Transverse colon (tissue), 4 donors: Measurements from ENCODE around the gene THUMPD2. TPM values are rescaled to one million over a fixed set of nuclear protein-coding genes. Genes with fewer than 3 reads are reported as not detected.

Experiments used
- DNase-seq: peaks from one replicate; pipeline ENCODE4 v3.0.0-alpha.2; 2019
- H3K27ac ChIP-seq, 4 donors: fragments of 200-600 bp; sonication (generic); 2 replicates each; pipeline ENCODE4 v1.5.1; 2016 to 2018; ENCODE audit warnings: inconsistent platforms in 4 of 4
- H3K27me3 ChIP-seq: fragments of 200-600 bp; sonication (generic); 2 replicates; pipeline ENCODE4 v1.5.1; 2017; ENCODE audit warnings: inconsistent platforms
- H3K36me3 ChIP-seq, 4 donors: fragments of 200-600 bp; sonication (generic); 2 replicates each; pipeline ENCODE4 v1.5.1; 2017 to 2019; ENCODE audit warnings: inconsistent platforms in 4 of 4
- H3K4me1 ChIP-seq, 4 donors: fragments of 200-600 bp; sonication (generic); 2 replicates each; pipeline ENCODE4 v1.5.1; 2017 to 2020; ENCODE audit warnings: inconsistent platforms in 4 of 4
- H3K4me3 ChIP-seq, 4 donors: fragments of 200-600 bp; sonication (generic); 1 replicate in 1 of 4; 2 replicates in 3 of 4; pipeline versions ENCODE4 v1.5.1 to v1.6.1; 2017 to 2019; ENCODE audit warnings: inconsistent platforms in 4 of 4
- H3K9me3 ChIP-seq, 2 donors: fragments of 200-600 bp; sonication (generic); 2 replicates each; pipeline ENCODE4 v1.5.1; 2017 to 2019; ENCODE audit warnings: inconsistent platforms in 2 of 2
- EP300 ChIP-seq: sonication (generic); formaldehyde crosslinking; IDR thresholded peaks from one replicate; pipeline ENCODE4 v1.6.1; 2017; ENCODE audit warnings: antibody characterized with exemption, low read depth
- POLR2A ChIP-seq: fragments of 450-650 bp; IDR thresholded peaks from one replicate; pipeline ENCODE4 v1.6.1; 2016; ENCODE audit warnings: antibody characterized with exemption, mild to moderate bottlenecking, moderate library complexity
- POLR2AphosphoS5 ChIP-seq, 3 donors: sonication (generic); formaldehyde crosslinking; IDR thresholded peaks; one replicate each; pipeline ENCODE4 v1.6.1; 2016; ENCODE audit warnings: antibody characterized with exemption in 3 of 3
- WGBS, 2 donors: methylation state at CpG; one replicate each; pipeline ENCODE4 v1.1.5; 2018; ENCODE audit warnings: low coverage in 1 of 2; 5-methylcytosine and 5-hydroxymethylcytosine counted together
- in situ Hi-C, 4 donors: fragments of 200-750 bp; cut with MboI; loops; one replicate each; pipeline versions ENCODE4 v1.15.0 to v1.15.1; 2017; ENCODE audit warnings: low sequenced_read_pairs in 3 of 4, low pct_ligation_motif_present in 1 of 4, low pct_unique_long_range_greater_than_20kb in 1 of 4
- intact Hi-C: fragments of 100-400 bp; cut with DNase I; formaldehyde crosslinking; loops from one replicate; pipeline ENCODE4 v1.15.1; 2023; ENCODE audit warnings: low total_unique reads
- total RNA-seq, 4 donors: library from RNA; depleted of rRNA; stranded (reverse); fragments of >200 nt; gene quantifications; one replicate each; pipeline ENCODE4 v1.1.0, GENCODE V29; 2016
- TF ChIP-seq, protein P1 (sequence below), 5 experiments: fragments of 200-600 bp in 3 of 5; fragments of 450-650 bp in 2 of 5; sonication (generic) in 3 of 5; IDR thresholded peaks; 1 replicate in 2 of 5; 2 replicates in 3 of 5; pipeline ENCODE4 v1.5.1; 2016 to 2017; ENCODE audit warnings: antibody characterized with exemption in 5 of 5, inconsistent platforms in 3 of 5, mild to moderate bottlenecking in 2 of 5, moderate library complexity in 1 of 5

Gene THUMPD2
- total RNA-seq, 4 donors from 2014 or later, result 5.2 to 21.1 (median 9.7) TPM

DNA sequence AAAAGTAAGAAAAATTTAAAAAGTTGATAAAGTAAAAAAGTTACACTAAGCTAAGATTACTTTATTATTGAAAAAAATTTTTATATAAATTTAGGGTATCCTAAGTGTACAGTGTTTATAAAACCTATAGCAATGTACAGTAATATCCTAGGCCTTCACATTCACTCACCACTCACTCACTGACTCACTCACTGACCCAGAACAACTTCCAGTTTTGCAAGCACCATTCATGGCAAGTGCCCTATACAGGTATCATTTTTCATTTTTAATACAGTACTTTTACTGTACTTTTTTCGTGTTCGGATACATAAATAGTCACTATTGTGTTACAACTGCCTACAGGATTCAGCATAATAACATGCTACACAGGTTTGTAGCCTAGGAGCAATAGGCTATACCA, 8.9 kb upstream of the THUMPD2 start:
- H3K36me3 ChIP-seq, result no peaks in the 10 kb centered on the region
- intact Hi-C loops, result no loop called here
- no peak overlapping the region for H3K27ac ChIP-seq
- no peaks in the 10 kb centered on the region for H3K27me3 ChIP-seq
- H3K4me1 ChIP-seq, result no peaks in the 10 kb centered on the region
- no peak for DNase-seq
- WGBS, 2 donors, result 90% methylated on average over 2 of the region's 2 CpGs; no CpG with 5 or more reads in 1 of the 2 donors
- H3K9me3 ChIP-seq, result no peaks in the 10 kb centered on the region
- TF ChIP-seq POLR2AphosphoS5 (IDR thresholded peaks at IDR 0.05), result no peak
- in situ Hi-C loops, result no loop called here
- H3K4me3 ChIP-seq, result no peak overlapping the region

DNA sequence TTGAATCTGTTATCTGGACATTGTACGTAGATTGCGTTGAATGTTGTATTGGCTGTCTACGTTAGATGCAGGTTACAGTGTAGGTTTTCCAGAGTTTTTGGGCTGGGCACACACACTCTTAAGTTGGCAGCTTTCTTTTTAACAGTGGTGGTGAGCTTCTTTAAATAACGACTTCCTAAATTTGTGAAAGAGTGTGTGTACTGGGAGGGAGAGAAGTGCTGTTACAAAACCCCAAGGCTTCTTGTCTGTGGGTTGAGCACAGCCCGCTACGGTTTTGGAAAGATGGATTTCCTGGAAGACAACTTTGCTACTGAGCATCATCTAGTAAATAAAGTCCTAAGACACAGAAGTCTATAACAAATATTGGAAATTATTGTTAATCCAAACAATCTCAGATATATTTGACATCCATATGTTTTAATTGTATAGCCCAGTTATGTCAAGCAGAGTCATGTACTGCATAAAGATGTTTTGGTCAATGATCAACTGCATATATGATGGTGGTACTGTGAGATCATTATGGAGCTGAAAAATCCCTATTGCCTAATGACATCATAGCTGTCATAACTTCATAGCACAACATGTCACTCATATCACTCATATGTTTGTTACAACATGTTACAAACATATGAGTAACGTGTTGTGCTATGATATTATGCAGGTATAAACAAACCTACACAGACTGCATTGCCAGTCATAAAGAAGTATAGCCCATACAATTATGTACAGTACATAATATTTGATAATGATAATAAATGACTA, 7.9 kb upstream of the THUMPD2 start:
- intact Hi-C loops (no loop called here), in situ Hi-C loops (no loop called here)
- H3K4me3 ChIP-seq, result no peak overlapping the region
- no peak overlapping the region for H3K27ac ChIP-seq
- no peaks in the 10 kb centered on the region for H3K4me1 ChIP-seq
- H3K27me3 ChIP-seq, result no peaks in the 10 kb centered on the region
- no peak for TF ChIP-seq POLR2AphosphoS5 (IDR thresholded peaks at IDR 0.05)
- TF ChIP-seq POLR2A, result no peak
- no peak for TF ChIP-seq EP300
- no peaks in the 10 kb centered on the region for H3K9me3 ChIP-seq
- DNase-seq, result no peak
- 84% methylated on average over 7 of the region's 7 CpGs for WGBS, 2 donors
- H3K36me3 ChIP-seq, result no peaks in the 10 kb centered on the region

GRCh38 chr2:39782591-39782990, 3.5 kb upstream of the THUMPD2 start:
- no peaks in the 10 kb centered on the region for H3K9me3 ChIP-seq
- no peak overlapping the region for H3K27ac ChIP-seq
- TF ChIP-seq, protein P1, sequence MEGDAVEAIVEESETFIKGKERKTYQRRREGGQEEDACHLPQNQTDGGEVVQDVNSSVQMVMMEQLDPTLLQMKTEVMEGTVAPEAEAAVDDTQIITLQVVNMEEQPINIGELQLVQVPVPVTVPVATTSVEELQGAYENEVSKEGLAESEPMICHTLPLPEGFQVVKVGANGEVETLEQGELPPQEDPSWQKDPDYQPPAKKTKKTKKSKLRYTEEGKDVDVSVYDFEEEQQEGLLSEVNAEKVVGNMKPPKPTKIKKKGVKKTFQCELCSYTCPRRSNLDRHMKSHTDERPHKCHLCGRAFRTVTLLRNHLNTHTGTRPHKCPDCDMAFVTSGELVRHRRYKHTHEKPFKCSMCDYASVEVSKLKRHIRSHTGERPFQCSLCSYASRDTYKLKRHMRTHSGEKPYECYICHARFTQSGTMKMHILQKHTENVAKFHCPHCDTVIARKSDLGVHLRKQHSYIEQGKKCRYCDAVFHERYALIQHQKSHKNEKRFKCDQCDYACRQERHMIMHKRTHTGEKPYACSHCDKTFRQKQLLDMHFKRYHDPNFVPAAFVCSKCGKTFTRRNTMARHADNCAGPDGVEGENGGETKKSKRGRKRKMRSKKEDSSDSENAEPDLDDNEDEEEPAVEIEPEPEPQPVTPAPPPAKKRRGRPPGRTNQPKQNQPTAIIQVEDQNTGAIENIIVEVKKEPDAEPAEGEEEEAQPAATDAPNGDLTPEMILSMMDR (IDR thresholded peaks at IDR 0.05), result no peak
- TF ChIP-seq POLR2A (no peak), EP300 (no peak), POLR2AphosphoS5 (IDR thresholded peaks at IDR 0.05) (no peak)
- WGBS, 2 donors, result 87 to 100% methylated on average over 2 of the region's 2 CpGs
- H3K36me3 ChIP-seq, result no peaks in the 10 kb centered on the region
- H3K4me3 ChIP-seq, result no peak overlapping the region
- no peaks in the 10 kb centered on the region for H3K27me3 ChIP-seq
- H3K4me1 ChIP-seq, result peaks cover 0 to 16% (median 3%) of the 10 kb centered on the region in 4 donors
- DNase-seq, result no peak
- intact Hi-C loops (no loop called here), in situ Hi-C loops (no loop called here)

- WGBS, 2 donors, result 90 to 100% methylated on average over 1 of the region's 1 CpG
- intact Hi-C loops, result no loop called here
Observed at GRCh38 chr2:39781697-39782096, 2.6 kb upstream of the THUMPD2 start.

More at GRCh38 chr2:39781697-39782096, 2.6 kb upstream of the THUMPD2 start:
- no peaks in the 10 kb centered on the region for H3K27me3 ChIP-seq
- TF ChIP-seq POLR2AphosphoS5 (IDR thresholded peaks at IDR 0.05), result no peak
- TF ChIP-seq POLR2A, result no peak
- no peak for TF ChIP-seq EP300
- TF ChIP-seq, protein P1 (IDR thresholded peaks at IDR 0.05), result no peak
- no peak for DNase-seq
- H3K9me3 ChIP-seq, result no peaks in the 10 kb centered on the region
- H3K4me1 ChIP-seq, result peaks cover 0 to 25% (median 11%) of the 10 kb centered on the region in 4 donors
- H3K4me3 ChIP-seq, result no peak overlapping the region
- H3K27ac ChIP-seq, result no peak overlapping the region
- H3K36me3 ChIP-seq, result no peaks in the 10 kb centered on the region
- in situ Hi-C loops, result no loop called here
